OCI-M1 (cell line): ENCODE measurements around the gene CDX1.
"Not testable (repeated sequence)": the region's sequence is repeated elsewhere in the genome, so short reads cannot be mapped to it uniquely, and the experiment has no call there.

Experiments
- DNase-seq: peaks from one replicate; lab custom pipeline; 2025; lab: John Stamatoyannopoulos, UW

CDX1 gene

GRCh38 chr5:150233706-150234105 lies 67.1 kb downstream of the CDX1 start:
- not testable (repeated sequence) for DNase-seq
